Rectal smooth muscle tissue (tissue), 1 donor: ENCODE data around the gene STK24.

ENCODE experiments used
- H3K27ac ChIP-seq: one replicate; pipeline ENCODE4 v1.7.0; 2013; ENCODE audit warnings: low read depth, low read length, inconsistent platforms
- H3K27me3 ChIP-seq: one replicate; pipeline ENCODE4 v1.7.0; 2013; ENCODE audit warnings: low read length; ENCODE audit not compliant: control insufficient read depth, insufficient read depth
- H3K36me3 ChIP-seq: one replicate; pipeline ENCODE4 v1.7.0; 2013; ENCODE audit warnings: low read length; ENCODE audit not compliant: control insufficient read depth, insufficient read depth
- H3K4me1 ChIP-seq: one replicate; pipeline ENCODE4 v1.7.0; 2013; ENCODE audit warnings: low read length; ENCODE audit not compliant: control insufficient read depth, insufficient read depth
- H3K4me3 ChIP-seq: one replicate; pipeline ENCODE4 v1.7.0; 2013; ENCODE audit warnings: low read length
- H3K9ac ChIP-seq: one replicate; pipeline ENCODE4 v1.7.0; 2013; ENCODE audit warnings: low read length

The STK24 gene

DNA sequence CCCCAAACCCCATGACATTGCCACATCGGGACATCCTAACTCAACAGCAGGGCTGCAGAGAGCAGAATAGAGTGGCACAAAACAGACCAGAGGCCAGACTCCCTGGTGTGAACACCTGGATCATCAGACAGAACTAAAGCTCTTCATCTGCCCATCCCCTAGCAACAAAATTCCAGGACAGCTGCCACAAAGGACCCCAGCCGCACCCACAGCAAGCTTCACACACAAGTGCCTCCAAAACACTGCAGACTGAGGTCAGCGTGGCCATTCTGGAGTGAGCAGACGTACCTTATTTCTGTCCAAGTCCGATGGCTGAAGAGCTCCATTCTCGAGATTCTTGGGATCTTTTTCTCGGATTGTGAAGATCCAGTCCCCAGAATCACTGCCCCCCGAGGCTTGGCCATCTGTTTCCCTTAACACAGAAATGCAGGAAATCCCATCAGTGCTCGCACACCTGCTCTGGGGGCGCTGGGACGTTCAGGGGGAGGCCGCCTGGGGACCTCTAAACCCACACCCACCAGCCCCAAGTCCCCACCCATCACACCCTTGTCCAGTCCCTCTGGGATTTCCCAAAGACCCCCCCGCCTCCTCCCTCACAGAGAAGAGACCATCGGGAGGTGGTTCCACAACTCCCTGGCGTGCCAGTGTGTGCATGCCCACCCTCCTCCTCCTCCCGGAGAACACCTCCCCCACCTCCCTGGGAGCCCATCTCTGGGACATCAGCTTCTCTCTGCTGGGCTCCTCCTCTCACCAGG lies 115.2 kb downstream of the STK24 start:
- Histone ChIP-seq H3K27me3 (no peaks in the 10 kb centered on the region), H3K36me3 (peaks cover 42% of the 10 kb centered on the region), H3K4me3 (no peak overlapping the region), H3K9ac (no peak overlapping the region), H3K27ac (no peak overlapping the region), H3K4me1 (peaks cover 7% of the 10 kb centered on the region)

DNA sequence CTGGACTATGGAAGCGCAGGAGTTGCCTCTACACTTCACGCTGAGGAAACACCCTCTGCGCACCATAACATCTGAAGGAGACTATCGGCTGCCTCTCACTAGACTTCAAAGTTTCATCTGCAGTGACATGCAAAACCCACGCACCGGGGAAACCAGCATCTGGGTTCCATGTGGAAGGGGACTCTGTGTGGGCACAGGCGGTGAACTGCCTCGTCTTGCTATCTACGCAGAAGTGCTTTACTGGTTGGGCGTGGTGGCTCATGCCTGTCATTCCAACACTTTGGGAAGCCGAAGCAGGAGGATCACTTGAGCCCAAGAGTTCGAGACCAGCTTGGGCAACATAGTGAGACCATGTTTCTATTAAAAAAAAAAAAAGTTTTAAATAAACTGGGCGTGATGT lies 116.4 kb downstream of the STK24 start:
- Histone ChIP-seq H3K9ac (no peak overlapping the region), H3K36me3 (peaks cover 46% of the 10 kb centered on the region), H3K4me1 (peaks cover 7% of the 10 kb centered on the region)

DNA sequence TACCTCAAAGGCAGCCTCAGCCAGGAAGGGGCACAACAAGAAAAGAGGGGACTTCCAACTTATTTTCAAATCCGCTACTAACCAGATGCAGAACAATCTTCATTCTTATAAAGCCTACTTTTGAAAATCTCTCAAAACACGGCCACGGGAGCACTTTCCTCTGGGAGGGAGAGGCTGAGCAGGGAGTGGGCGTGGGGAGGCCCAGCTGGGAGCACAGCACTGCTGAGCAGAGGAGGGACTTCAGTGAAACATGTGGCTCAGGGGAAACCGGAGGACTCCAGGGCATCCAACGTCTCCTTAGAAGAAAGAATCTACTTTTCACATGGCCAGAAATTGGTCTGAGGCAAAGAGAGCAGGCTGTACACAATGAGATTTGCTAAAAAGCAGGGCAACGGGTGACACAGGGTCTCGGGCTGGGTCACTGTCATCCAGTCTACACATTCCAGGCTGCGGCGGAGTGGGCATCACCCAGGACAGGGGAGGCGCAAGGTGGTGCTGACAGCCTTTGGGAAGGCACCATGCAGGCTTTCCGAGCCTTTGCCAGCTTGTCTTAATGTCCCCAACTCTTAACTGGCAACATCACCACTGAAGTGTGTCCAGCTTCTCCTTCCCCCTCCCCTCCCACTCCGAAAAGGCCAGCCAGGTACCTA lies 117.1 kb downstream of the STK24 start:
- Histone ChIP-seq H3K27ac (no peak overlapping the region), H3K27me3 (no peaks in the 10 kb centered on the region), H3K4me1 (peaks cover 8% of the 10 kb centered on the region), H3K9ac (no peak overlapping the region), H3K4me3 (no peak overlapping the region), H3K36me3 (peaks cover 39% of the 10 kb centered on the region)

More for the DNA sequence above, 116.4 kb downstream of the STK24 start:
- no peak overlapping the region for H3K4me3 ChIP-seq
- no peak overlapping the region for H3K27ac ChIP-seq
- H3K27me3 ChIP-seq = no peaks in the 10 kb centered on the region

DNA sequence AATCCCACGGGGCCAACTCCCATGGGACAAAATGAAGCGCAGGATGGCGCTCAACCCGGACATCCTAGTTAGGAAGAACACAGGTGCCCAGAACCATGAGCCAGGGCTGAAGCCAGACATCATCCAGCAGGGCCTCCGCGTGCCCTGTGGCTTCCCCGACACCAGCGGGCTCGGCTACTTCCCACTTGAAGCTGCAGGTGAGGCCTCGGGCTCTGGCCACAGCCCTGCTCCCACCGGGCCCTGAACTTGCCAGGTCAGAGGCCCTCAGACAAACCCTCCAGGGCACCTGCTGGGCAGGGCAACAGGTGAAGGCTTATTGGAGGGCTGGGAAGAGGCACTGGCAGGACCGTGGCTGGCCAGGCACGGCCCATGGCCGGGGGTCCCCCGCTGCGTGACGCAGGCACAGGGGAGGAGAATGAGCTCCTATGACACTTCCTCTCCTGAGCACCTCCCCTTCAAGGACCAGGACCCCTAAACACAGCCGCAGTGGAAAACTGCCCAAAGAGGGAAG lies 117.7 kb downstream of the STK24 start:
- H3K27me3 ChIP-seq = no peaks in the 10 kb centered on the region
- H3K27ac ChIP-seq = no peak overlapping the region
- H3K36me3 ChIP-seq = peaks cover 39% of the 10 kb centered on the region
- peaks cover 12% of the 10 kb centered on the region for H3K4me1 ChIP-seq
- H3K9ac ChIP-seq = no peak overlapping the region
- no peak overlapping the region for H3K4me3 ChIP-seq

DNA sequence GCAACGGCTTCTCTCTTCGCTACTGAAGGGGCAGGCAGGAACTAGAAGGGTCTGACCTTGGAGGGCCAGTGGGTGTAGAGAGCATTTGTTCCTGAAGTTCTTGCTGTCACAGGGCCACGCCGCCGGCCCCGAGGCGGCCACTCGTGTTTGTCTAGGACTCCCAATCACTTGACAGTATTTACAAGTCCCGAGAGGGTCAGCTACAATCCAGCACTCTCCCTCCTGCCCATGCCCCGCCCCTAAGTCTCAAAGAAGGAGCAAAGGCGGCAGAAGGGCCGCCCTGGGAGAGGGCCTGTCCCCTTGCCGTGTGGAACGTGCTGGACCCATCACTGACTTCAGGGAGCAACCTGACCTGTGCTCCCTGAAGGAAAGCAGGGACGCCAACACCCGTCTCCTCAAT lies 118.5 kb downstream of the STK24 start:
- H3K4me3 ChIP-seq = no peak overlapping the region
- H3K27me3 ChIP-seq = no peaks in the 10 kb centered on the region
- H3K4me1 ChIP-seq = peaks cover 9% of the 10 kb centered on the region
- H3K27ac ChIP-seq = no peak overlapping the region
- peaks cover 37% of the 10 kb centered on the region for H3K36me3 ChIP-seq
- H3K9ac ChIP-seq = no peak overlapping the region

DNA sequence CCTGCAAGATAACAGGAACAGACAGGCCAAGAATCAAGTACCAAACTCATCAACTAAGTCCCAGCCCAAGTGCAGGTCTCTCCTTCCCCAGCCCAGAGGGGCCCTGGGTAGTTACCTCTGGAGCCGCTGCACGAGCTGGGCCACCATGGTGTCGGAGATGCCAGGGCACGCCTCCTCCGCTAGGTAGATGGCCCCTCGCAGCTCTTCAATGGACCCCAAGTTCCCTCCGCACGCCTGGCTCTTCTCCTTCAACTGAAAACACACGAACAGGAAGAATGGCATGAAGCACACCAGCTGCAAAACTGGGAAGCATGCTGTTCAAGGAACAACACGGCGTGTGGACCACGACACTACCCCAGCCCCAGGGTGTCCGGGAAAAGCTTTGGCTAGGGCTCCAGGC lies 119.9 kb downstream of the STK24 start:
- Histone ChIP-seq H3K27me3 (no peaks in the 10 kb centered on the region), H3K27ac (no peak overlapping the region), H3K9ac (no peak overlapping the region), H3K4me1 (peaks cover 9% of the 10 kb centered on the region), H3K36me3 (peaks cover 35% of the 10 kb centered on the region), H3K4me3 (no peak overlapping the region)

DNA sequence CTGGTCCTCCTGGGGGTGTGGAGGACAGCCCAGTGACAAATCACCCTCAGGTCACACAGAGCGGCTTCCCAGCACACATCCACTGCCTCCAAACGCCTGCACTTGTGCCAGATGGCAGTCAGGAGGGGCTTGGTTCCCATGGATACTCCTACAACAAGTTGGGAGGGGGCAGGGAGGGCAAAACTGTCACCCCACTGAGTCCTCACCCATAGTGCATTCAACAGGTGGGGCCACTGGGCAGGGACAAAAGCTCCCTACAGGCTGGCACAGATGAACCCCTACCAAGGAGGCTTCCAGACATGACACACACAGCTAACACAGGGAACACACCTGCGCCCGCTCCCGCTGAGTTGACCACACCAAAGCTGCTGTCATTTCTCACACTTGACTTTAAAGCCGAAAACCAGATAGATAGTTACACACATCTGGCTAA lies 120.5 kb downstream of the STK24 start:
- Histone ChIP-seq H3K4me3 (no peak overlapping the region), H3K9ac (no peak overlapping the region), H3K36me3 (peaks cover 32% of the 10 kb centered on the region), H3K27me3 (no peaks in the 10 kb centered on the region), H3K27ac (peak overlapping the region; percentile 32), H3K4me1 (peaks cover 15% of the 10 kb centered on the region)

DNA sequence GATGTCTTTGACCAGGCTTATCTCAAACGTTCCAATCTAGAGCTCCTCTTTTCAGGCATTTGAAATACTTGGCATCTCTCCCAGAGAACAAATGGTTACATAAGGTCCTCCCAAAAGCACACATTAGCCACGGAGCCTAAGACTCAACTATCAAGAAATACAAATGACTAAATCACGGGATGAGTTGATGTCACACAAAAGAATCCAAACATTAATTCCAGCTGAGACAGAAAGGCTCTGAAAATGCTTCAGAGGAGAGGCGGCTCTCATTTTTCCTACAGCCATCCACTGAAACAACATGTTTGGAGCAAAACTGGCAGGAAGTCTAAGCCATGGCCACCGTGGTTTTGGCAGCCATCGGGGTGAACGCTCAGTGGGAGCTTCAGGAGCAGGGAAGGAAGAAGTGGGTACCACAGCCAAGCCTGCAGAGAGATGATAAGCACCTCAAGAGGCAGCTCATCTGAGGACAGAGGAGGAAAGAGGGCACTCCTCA lies 122.5 kb downstream of the STK24 start:
- Histone ChIP-seq H3K9ac (no peak overlapping the region), H3K36me3 (peaks cover 20% of the 10 kb centered on the region), H3K27ac (peak overlapping the region; percentile 78), H3K4me1 (peaks cover 34% of the 10 kb centered on the region), H3K27me3 (no peaks in the 10 kb centered on the region), H3K4me3 (no peak overlapping the region)

DNA sequence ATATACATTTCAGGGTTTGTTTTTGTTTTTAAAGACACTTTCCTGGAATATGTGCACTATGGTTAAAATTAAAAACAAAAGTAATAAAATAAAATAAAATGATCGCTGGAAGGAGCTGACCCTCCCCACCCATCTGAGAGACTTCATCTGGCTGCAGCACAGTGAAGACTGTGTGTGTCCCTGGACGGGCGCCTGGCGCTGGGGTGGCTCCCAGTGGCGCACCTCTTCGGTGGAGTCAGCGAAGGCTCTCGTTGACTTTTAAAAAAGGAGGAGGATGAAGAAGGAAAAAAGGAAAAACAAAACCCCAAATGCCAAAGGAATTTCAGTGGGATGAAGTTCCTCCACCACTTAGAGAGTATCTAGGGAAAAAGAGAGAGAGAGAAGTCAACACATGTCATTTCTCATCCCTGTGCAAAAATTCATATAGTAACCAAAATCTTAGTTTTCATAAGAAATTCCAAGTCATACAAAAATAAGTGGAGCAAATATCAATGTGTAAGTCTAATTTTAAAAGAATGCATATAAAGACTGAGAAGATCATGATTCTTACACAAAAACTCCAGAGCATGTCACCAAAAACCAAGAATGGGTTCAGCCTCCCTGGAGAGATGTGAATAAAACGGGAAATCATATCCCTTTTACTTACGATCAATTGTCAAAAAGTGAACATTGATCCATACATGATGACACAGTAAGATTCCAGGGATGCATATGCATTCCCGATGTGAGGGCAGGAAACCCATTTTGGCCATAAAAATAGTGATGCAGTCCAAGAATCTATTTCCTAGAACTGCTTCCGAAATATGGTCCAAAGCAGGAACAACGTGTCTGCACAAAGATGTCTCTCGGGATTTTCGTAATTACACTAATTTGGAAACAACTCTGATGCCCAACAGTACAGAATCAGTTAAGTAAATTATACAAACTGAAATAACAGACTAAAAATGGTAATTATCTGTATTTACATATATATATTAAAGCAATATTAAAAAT lies 123.8 kb downstream of the STK24 start:
- peak overlapping the region; percentile 79 for H3K27ac ChIP-seq

DNA sequence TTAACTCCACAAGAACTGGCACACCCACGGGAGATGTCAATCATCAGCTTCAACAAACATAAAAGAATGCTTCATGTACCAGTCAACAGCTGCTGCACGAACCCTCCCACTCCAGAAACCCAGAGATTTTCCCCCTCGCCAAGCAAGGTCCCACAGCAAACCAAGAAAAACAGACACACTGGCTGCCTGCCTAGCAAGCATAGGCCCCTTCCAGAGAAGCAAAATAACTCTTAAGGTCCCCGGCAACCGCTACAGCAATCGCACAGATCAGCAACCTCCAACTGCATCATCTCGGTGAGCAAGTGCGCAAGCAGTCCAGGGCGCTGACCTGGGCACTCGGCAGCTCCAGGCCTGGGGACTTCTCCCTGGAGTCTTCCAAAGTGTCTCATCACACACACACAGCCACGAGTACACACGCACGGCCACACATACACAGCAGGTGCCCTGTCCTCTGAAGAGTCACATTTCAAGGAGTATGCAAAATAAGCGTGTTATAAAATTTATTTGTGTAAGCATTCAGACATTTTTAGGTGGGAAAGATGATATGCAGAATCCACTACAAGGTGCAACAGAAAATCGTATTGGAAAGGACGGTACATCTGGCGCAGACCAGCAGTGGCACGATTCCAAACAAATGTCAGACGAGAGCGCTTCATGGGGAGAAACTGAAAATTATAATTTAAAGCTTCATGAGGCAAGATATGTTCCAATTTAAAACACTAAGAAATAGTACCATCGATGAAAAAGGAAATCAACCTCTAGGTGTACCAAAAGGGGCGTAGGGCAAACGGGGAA lies 125.0 kb downstream of the STK24 start:
- Histone ChIP-seq H3K27me3 (no peaks in the 10 kb centered on the region), H3K27ac (peak overlapping the region; percentile 79), H3K36me3 (peaks cover 9% of the 10 kb centered on the region), H3K4me3 (no peak overlapping the region), H3K9ac (no peak overlapping the region), H3K4me1 (peaks cover 42% of the 10 kb centered on the region)

More for the DNA sequence above, 123.8 kb downstream of the STK24 start:
- Histone ChIP-seq H3K36me3 (peaks cover 13% of the 10 kb centered on the region), H3K27me3 (no peaks in the 10 kb centered on the region), H3K4me3 (no peak overlapping the region), H3K9ac (no peak overlapping the region), H3K4me1 (peaks cover 42% of the 10 kb centered on the region)

DNA sequence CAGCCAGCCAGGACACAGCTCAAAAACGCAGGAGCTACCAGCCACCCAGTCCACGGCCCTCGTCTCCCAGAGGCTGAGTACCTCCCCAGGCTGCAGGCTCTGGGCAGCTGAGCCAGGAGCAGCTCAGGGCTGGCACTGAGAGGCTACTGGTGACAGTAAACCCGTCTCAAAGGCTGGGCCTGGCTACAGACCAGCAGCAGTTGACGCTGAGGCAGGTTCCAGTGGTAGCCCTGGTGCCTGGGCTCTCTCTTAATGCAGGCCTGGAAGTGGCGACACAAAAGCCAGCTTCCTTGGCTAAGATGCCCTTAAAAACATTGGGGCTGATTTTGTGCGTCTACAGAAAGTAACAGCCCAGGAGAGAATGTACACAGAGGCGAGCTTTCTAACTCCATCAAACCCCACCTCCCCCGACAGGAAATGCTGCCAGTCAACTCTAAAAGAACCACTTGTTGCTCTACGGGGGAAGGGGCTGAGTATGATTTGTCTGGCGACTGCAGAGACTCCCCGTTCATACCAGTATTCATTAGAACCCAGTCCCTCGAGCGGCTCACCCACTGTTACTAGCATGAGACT lies 126.3 kb downstream of the STK24 start:
- no peak overlapping the region for H3K9ac ChIP-seq

More for the DNA sequence above, 126.3 kb downstream of the STK24 start:
- Histone ChIP-seq H3K27ac (peak overlapping the region; percentile 79), H3K27me3 (no peaks in the 10 kb centered on the region), H3K4me1 (peaks cover 42% of the 10 kb centered on the region), H3K4me3 (no peak overlapping the region), H3K36me3 (no peaks in the 10 kb centered on the region)
